RWPE2 (cell line): ENCODE measurements around the gene NOP16.
A peak's percentile ranks its signal among the peaks of the same experiment; 100 is the strongest.

ENCODE experiments used
- ATAC-seq: fragments of 200-7000 bp; cut with Tn5 transposase; 3 replicates; pipeline ENCODE4 v1.9.1; 2021; ENCODE audit warnings: low read depth
- DNase-seq: peaks from one replicate; pipeline ENCODE4 v3.0.0-alpha.2; 2020; ENCODE audit warnings: low spot score
- H3K27ac ChIP-seq: fragments of 450-650 bp; 2 replicates; pipeline ENCODE4 v1.5.1; 2017; ENCODE audit warnings: mild to moderate bottlenecking; ENCODE audit not compliant: poor library complexity, severe bottlenecking
- H3K27me3 ChIP-seq: fragments of 250-450 bp; sonication (Bioruptor Pico); 2 replicates; pipeline ENCODE4 v1.5.1; 2021; ENCODE audit warnings: mild to moderate bottlenecking, moderate library complexity; ENCODE audit not compliant: insufficient read depth, poor library complexity, severe bottlenecking
- H3K36me3 ChIP-seq: fragments of 250-450 bp; sonication (Bioruptor Pico); 2 replicates; pipeline ENCODE4 v1.5.1; 2020; ENCODE audit warnings: low read depth, mild to moderate bottlenecking, moderate library complexity
- H3K4me1 ChIP-seq: fragments of 250-450 bp; sonication (Bioruptor Pico); 2 replicates; pipeline ENCODE4 v1.5.1; 2021; ENCODE audit warnings: mild to moderate bottlenecking, moderate library complexity; ENCODE audit not compliant: insufficient read depth, poor library complexity, severe bottlenecking
- H3K4me3 ChIP-seq: fragments of 250-450 bp; sonication (Bioruptor Pico); 2 replicates; pipeline ENCODE4 v1.5.1; 2021; ENCODE audit warnings: mild to moderate bottlenecking, moderate library complexity; ENCODE audit not compliant: severe bottlenecking
- H3K9me3 ChIP-seq: fragments of 250-450 bp; sonication (Bioruptor Pico); 2 replicates; pipeline ENCODE4 v1.5.1; 2021; ENCODE audit warnings: mild to moderate bottlenecking, moderate library complexity; ENCODE audit not compliant: severe bottlenecking
- CTCF ChIP-seq: fragments of 450-650 bp; IDR thresholded peaks from one replicate; pipeline ENCODE4 v1.5.1; 2017; ENCODE audit warnings: mild to moderate bottlenecking, moderate library complexity; ENCODE audit not compliant: poor library complexity, severe bottlenecking

NOP16 gene

GRCh38 chr5:176388003-176388443 is 375 bp downstream of the NOP16 start:
- no peak for DNase-seq
- peak; percentile 1 for ATAC-seq
- Histone ChIP-seq H3K4me1 (peaks cover 10% of the 10 kb centered on the region), H3K9me3 (no peaks in the 10 kb centered on the region), H3K27ac (peak overlapping the region; percentile 79), H3K36me3 (peaks cover 79% of the 10 kb centered on the region), H3K27me3 (no peaks in the 10 kb centered on the region), H3K4me3 (peak overlapping the region; percentile 82)
- TF ChIP-seq CTCF: no peak

GRCh38 chr5:176387384-176387925 is 943 bp downstream of the NOP16 start:
- Histone ChIP-seq H3K27ac (peak overlapping the region; percentile 79), H3K4me3 (peak overlapping the region; percentile 82), H3K4me1 (peaks cover 10% of the 10 kb centered on the region), H3K9me3 (no peaks in the 10 kb centered on the region), H3K36me3 (peaks cover 82% of the 10 kb centered on the region), H3K27me3 (no peaks in the 10 kb centered on the region)
- no peak for DNase-seq
- no peak for ATAC-seq
- TF ChIP-seq CTCF: peak; percentile 22

GRCh38 chr5:176386491-176386890 is 1.9 kb downstream of the NOP16 start:
- no peak for TF ChIP-seq CTCF
- Histone ChIP-seq H3K9me3 (no peaks in the 10 kb centered on the region), H3K4me1 (peaks cover 10% of the 10 kb centered on the region), H3K36me3 (peaks cover 82% of the 10 kb centered on the region), H3K27me3 (no peaks in the 10 kb centered on the region), H3K4me3 (no peak overlapping the region), H3K27ac (no peak overlapping the region)
- ATAC-seq (no peak), DNase-seq (no peak)

- no peak for ATAC-seq
- Histone ChIP-seq H3K27ac (no peak overlapping the region), H3K9me3 (no peaks in the 10 kb centered on the region), H3K4me3 (no peak overlapping the region), H3K27me3 (no peaks in the 10 kb centered on the region), H3K4me1 (peaks cover 10% of the 10 kb centered on the region), H3K36me3 (peaks cover 70% of the 10 kb centered on the region)
- no peak for TF ChIP-seq CTCF
- no peak for DNase-seq
Observed at GRCh38 chr5:176384991-176385390, 3.4 kb downstream of the NOP16 start.

GRCh38 chr5:176384366-176384930 is 4.0 kb downstream of the NOP16 start:
- Histone ChIP-seq H3K27me3 (no peaks in the 10 kb centered on the region), H3K4me1 (peaks cover 6% of the 10 kb centered on the region), H3K27ac (no peak overlapping the region), H3K36me3 (peaks cover 67% of the 10 kb centered on the region), H3K4me3 (no peak overlapping the region), H3K9me3 (no peaks in the 10 kb centered on the region)
- TF ChIP-seq CTCF: no peak
- ATAC-seq (no peak), DNase-seq (no peak)
